ENCODE results near the gene KRIT1.

GRCh38 chr7:92293896-92294590, 48.3 kb upstream of the KRIT1 start:
- TF ChIP-seq CTCF (IDR thresholded peaks at IDR 0.05; ENCODE audit: poor library complexity) (no peak), EZH2 (IDR thresholded peaks at IDR 0.05; ENCODE audit: borderline replicate concordance) (no peak), EZH2phosphoT487 (IDR thresholded peaks at IDR 0.05; ENCODE audit: low read depth, severe bottlenecking, unreplicated experiment) (no peak)
